DND-41 (cell line): Measurements from ENCODE around the gene FASN.

Experiments
- ATAC-seq: fragments of 200-7000 bp; cut with Tn5 transposase; 3 replicates; pipeline ENCODE4 v1.9.1; 2021; ENCODE audit warnings: low read depth; ENCODE audit not compliant: insufficient read depth
- DNase-seq: peaks from one replicate; pipeline ENCODE4 v3.0.0-alpha.2; 2020
- H2AFZ ChIP-seq: 2 replicates; pipeline ENCODE4 v1.6.0; 2012; ENCODE audit warnings: low read depth, low read length
- H3K27ac ChIP-seq: 2 replicates; pipeline ENCODE4 v1.5.1; 2012; ENCODE audit warnings: low read length, inconsistent platforms
- H3K27me3 ChIP-seq: fragments of 200-600 bp; sonication (generic); 2 replicates; pipeline ENCODE4 v1.6.0; 2012; ENCODE audit warnings: low read length, mild to moderate bottlenecking, inconsistent platforms; ENCODE audit not compliant: insufficient read depth, poor library complexity
- H3K36me3 ChIP-seq: 2 replicates; pipeline ENCODE4 v1.5.1; 2012; ENCODE audit warnings: low read length, inconsistent platforms; ENCODE audit not compliant: insufficient read depth
- H3K4me1 ChIP-seq: 2 replicates; pipeline ENCODE4 v1.5.1; 2012; ENCODE audit warnings: mild to moderate bottlenecking, low read length; ENCODE audit not compliant: insufficient read depth
- H3K4me2 ChIP-seq: 2 replicates; pipeline ENCODE4 v1.6.0; 2012; ENCODE audit warnings: mild to moderate bottlenecking, moderate library complexity, low read length, inconsistent platforms; ENCODE audit not compliant: insufficient read depth
- H3K4me3 ChIP-seq, 2 experiments: fragments of 200-600 bp in 1 of 2; shearing (Covaris generic) in 1 of 2; 2 replicates each; pipeline ENCODE4 v1.5.1; 2012 to 2016; ENCODE audit warnings: inconsistent platforms in 2 of 2, low read length in 2 of 2, mild to moderate bottlenecking in 2 of 2, low read depth in 1 of 2, moderate library complexity in 1 of 2
- H3K79me2 ChIP-seq: 2 replicates; pipeline ENCODE4 v1.6.0; 2012; ENCODE audit warnings: low read length, inconsistent platforms; ENCODE audit not compliant: insufficient read depth
- H3K9ac ChIP-seq: 2 replicates; pipeline ENCODE4 v1.6.0; 2012; ENCODE audit warnings: low read depth, mild to moderate bottlenecking, inconsistent platforms, low read length, moderate library complexity
- H3K9me3 ChIP-seq: 2 replicates; pipeline ENCODE4 v1.5.1; 2012; ENCODE audit warnings: low read length, moderate library complexity, mild to moderate bottlenecking, inconsistent platforms; ENCODE audit not compliant: insufficient read depth, severe bottlenecking
- H4K20me1 ChIP-seq: 2 replicates; pipeline ENCODE4 v1.6.0; 2012; ENCODE audit warnings: low read length; ENCODE audit not compliant: insufficient read depth
- EZH2 ChIP-seq: IDR thresholded peaks from 3 replicates; pipeline ENCODE4 v1.6.1; 2012; ENCODE audit warnings: borderline replicate concordance, low read depth, mild to moderate bottlenecking, moderate library complexity, low read length, inconsistent platforms; ENCODE audit not compliant: severe bottlenecking
- TF ChIP-seq, protein P1 (sequence below): IDR thresholded peaks from 2 replicates; pipeline ENCODE4 v1.5.1; 2012; ENCODE audit warnings: borderline replicate concordance, low read length, moderate library complexity, mild to moderate bottlenecking; ENCODE audit not compliant: poor library complexity, severe bottlenecking; ENCODE audit errors: extremely low read depth

FASN gene

DNA sequence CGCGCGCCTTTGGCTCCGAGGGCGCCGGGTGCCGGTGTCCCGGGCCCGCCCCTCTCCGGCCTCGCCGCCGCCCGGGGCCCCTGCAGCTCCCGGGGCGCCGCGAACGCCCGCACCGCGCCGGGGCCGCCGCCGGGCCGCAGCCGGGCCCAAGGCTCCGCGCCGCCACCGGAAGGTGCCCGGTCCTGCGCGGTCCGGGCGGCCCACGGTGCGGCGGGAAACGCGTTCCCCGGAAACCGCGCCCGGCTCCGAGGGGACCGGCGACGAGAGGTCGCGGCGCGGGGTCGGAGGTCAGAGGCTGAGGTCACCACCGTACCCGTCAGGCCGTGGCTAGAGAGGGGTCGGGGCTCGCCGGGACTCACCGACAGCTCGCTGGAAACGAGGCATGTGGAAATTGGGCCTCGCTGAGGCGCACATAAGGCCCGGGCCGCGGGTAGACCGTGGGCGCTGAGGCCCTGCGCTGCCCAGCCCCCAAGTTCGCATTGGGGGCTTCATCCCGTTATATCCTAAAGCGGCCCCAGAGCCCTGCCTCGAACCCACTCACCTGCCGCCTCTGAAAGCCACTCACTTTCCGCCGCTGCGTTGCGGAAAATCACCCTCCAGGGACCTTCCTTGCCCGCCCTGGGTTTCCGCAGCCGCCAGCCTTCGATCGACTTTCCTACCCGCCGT, 32.3 kb downstream of the FASN start, which contains the start of gene DUS1L:
Gene DUS1L (minus strand): TSS at position 167 of the 666 bp plus-strand sequence. CDS start 745 bp downstream, outside the sequence.
- TF ChIP-seq, protein P1, sequence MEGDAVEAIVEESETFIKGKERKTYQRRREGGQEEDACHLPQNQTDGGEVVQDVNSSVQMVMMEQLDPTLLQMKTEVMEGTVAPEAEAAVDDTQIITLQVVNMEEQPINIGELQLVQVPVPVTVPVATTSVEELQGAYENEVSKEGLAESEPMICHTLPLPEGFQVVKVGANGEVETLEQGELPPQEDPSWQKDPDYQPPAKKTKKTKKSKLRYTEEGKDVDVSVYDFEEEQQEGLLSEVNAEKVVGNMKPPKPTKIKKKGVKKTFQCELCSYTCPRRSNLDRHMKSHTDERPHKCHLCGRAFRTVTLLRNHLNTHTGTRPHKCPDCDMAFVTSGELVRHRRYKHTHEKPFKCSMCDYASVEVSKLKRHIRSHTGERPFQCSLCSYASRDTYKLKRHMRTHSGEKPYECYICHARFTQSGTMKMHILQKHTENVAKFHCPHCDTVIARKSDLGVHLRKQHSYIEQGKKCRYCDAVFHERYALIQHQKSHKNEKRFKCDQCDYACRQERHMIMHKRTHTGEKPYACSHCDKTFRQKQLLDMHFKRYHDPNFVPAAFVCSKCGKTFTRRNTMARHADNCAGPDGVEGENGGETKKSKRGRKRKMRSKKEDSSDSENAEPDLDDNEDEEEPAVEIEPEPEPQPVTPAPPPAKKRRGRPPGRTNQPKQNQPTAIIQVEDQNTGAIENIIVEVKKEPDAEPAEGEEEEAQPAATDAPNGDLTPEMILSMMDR = no peak
- no peak for TF ChIP-seq EZH2
- peak; percentile 78 for ATAC-seq
- peak; percentile 73 for DNase-seq
- Histone ChIP-seq H3K27ac (peak within 1 kb of the TSS; percentile 80), H4K20me1 (peaks cover 34% of the 10 kb centered on the region), H3K4me1 (peaks cover 43% of the 10 kb centered on the region), H3K4me3 (peak within 1 kb of the TSS; percentile 75 to 97), H3K27me3 (no peaks in the 10 kb centered on the region), H3K4me2 (peak within 1 kb of the TSS; percentile 100), H3K36me3 (peaks cover 40% of the 10 kb centered on the region), H3K79me2 (peaks cover 33% of the 10 kb centered on the region), H2AFZ (peak within 1 kb of the TSS; percentile 89), H3K9ac (peak within 1 kb of the TSS; percentile 87), H3K9me3 (no peaks in the 10 kb centered on the region)

DNA sequence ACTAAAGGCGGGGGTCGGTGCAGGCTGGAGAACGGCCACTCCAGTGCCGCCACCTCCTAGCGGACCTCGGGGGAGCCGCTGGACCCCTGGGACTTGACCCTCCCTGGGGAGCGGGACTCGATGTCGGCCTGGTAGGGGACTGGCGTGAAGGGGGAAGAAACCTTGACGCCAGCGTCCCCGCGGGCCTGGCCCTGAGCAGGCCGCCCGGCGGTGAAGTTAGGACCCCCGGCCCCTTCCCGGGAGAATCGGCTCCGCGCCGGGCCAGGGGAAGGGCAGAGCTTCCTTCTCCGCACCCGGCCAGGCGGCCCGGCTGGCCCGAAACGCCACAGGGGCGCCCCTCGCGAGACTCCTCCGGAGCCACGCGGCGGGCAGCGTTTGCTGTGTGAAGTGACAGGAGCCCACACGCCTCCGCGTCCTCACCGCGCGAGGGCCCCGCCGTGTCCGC, 32.8 kb downstream of the FASN start:
- H3K9ac ChIP-seq = peak overlapping the region; percentile 87
- ATAC-seq = peak; percentile 27; the same call in 2 of the 3 replicates
- H3K4me2 ChIP-seq = peak overlapping the region; percentile 100
- H3K9me3 ChIP-seq = no peaks in the 10 kb centered on the region
- peak overlapping the region; percentile 75 to 97 for H3K4me3 ChIP-seq
- peak overlapping the region; percentile 81 for H2AFZ ChIP-seq
- DNase-seq = peak; percentile 35
- H3K79me2 ChIP-seq = peaks cover 33% of the 10 kb centered on the region
- TF ChIP-seq, protein P1 = no peak
- no peak for TF ChIP-seq EZH2
- peaks cover 46% of the 10 kb centered on the region for H3K36me3 ChIP-seq
- no peaks in the 10 kb centered on the region for H3K27me3 ChIP-seq
- peaks cover 43% of the 10 kb centered on the region for H3K4me1 ChIP-seq
- H3K27ac ChIP-seq = peak overlapping the region; percentile 77
- H4K20me1 ChIP-seq = peaks cover 34% of the 10 kb centered on the region

DNA sequence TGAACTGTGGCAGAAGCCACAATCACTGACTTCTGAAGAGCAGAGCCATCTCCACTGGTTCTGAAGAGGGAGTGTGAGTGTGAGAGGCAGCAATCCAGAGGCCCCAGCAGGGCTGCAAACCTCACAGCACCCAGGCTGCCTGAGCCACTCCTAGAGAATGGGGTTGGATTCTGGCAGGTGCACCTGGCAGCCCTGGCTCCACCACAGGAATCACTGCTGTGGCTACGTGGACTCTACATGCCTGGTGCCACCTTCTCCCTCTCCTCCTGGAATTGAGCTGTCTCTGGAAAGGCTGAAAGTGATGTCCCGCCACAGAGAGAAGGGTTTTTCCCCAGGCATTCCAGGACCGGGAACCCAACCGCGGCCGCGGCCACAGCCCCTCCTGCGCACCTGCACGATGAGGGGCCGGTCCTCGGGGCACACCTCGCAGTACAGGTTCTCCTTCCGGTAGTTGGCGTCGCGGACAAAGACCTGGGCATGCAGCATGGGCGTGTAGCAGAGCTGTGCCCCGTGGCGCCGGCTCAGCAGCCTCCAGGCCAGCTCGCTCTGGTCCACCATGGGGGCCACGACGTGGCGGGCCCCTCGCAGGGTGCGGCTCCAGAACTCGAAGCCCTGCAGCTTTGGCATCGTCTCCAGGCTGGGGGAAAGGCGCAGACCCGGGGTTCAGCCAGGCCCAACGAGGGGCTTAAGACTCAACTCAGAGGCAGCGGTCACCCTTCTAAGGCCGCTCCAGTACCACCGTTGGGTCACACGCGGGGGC, 33.4 kb downstream of the FASN start:
- H3K9ac ChIP-seq = peak overlapping the region; percentile 87
- H3K4me1 ChIP-seq = peaks cover 43% of the 10 kb centered on the region
- H3K27ac ChIP-seq = peak overlapping the region; percentile 77
- H2AFZ ChIP-seq = peak overlapping the region; percentile 81; the same call in 1 of the 2 replicates
- peak overlapping the region; percentile 100 for H3K4me2 ChIP-seq
- peaks cover 33% of the 10 kb centered on the region for H3K79me2 ChIP-seq
- peaks cover 52% of the 10 kb centered on the region for H3K36me3 ChIP-seq
- H4K20me1 ChIP-seq = peaks cover 39% of the 10 kb centered on the region
- DNase-seq (no peak), ATAC-seq (no peak)
- no peaks in the 10 kb centered on the region for H3K9me3 ChIP-seq
- H3K27me3 ChIP-seq = no peaks in the 10 kb centered on the region
- no peak for TF ChIP-seq EZH2
- TF ChIP-seq, protein P1 = no peak
- peak overlapping the region; percentile 75 to 97 for H3K4me3 ChIP-seq
